Left hindlimb (tissue), 1 donor: ENCODE measurements around the gene RASGRP1.

Source experiments
- DNase-seq: peaks from one replicate; pipeline ENCODE4 v3.0.0-alpha.2; 2018

Gene RASGRP1

DNA sequence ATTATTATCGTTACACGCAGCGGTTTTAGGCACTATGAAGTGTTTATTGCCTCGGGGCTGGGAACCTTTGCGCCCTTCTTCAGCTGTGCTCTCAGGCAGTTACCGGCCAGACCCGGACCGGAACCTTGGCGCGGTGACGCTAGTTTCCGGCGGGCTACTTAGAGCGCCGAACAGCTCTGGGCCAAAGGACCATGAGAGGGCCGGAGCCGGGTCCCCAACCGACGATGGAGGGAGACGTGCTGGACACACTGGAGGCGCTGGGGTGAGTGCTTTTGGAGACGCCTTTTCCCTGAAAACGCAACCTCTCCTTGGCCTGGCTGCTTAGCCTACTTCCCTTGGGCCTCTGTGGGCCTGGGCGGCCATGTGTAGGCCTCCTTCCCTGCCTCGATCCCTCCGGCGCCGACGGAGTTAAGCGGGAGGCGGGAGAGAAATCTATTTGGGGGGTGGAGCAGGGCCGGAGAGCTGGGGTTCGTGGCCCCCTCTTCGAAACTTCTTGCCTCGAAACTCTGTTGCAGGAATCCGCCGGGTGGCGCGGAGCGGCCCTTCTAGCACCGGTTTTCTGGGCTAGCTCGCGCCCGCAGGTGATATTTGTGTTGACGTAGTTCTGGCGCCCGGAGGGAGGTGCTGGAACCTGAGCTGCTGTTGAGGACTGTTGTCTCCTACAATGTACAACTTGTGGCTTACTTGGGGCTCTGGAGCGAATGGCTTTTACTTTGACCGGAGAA lies 110.5 kb downstream of the RASGRP1 start, which contains the start of gene FAM98B:
FAM98B (plus strand) TSS at position 157 of the 725 bp plus-strand sequence; CDS start at position 192, 35 bp downstream.
- peak; percentile 94 for DNase-seq

DNA sequence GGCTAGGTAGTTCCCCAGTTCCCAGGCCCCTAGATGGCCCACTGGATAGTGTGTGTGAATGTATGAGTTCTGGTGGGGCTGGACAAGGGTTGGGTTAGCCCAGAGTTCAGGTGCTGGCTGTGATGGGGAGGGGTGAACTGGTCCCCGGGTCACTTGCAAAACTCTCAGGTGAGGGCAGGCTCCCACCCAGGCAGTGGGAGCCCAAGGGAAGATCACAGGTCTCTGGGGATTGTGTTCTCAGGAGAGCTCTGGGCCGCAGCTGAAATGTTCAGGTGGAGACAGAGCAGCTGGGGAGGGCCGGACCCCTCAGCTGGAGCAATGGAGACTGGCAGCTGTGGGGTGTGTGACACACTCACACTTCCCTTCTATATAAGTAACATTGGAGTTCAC lies 123.5 kb downstream of the RASGRP1 start:
- DNase-seq, result no peak

DNA sequence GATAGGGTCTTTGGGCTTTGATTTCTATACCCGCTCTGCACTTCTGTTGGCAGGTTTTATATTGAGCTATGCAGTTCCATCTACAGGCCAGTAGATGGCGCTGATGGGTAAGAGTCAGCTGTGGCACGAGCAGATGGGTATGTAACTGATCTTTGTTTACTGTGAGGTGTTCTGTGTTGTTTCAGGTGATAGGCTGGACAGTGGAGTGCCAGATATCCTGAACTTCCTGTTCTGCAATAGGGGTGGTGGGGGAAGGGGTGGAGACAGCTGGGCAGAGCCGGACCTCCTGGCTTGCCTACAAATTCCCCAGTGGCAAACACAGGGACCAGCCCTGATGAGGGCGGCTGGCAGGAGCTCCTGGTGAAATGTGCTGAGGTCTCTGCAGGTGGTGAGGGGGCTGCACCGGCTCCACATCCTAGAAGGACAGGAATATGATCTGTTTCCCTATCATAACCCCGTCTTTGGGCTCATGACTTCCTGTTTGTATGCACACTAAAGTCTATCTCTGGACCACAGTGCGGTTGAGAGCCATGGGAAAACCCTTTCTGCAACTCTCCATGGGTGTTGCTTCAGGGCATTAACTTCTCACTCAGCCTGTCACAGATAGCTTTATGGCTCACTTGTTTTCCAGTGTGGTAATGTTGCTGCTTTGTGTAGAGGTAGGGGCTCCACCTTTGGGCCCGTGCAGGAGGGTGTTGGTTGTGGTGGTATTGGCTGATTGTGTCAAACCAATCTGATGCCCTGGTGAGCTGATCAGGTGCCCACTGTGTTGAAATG lies 124.1 kb downstream of the RASGRP1 start:
- DNase-seq, result no peak
